Tibial artery (tissue), 4 donors: ENCODE measurements around the gene LPIN3.

Experiments used
- DNase-seq, 2 donors: peaks; one replicate each; pipeline ENCODE4 v3.0.0-alpha.2; 2019
- H3K27ac ChIP-seq, 2 donors: fragments of 200-600 bp; sonication (generic) in 1 of 2; 1 replicate in 1 of 2; 2 replicates in 1 of 2; pipeline ENCODE4 v1.5.1; 2018 to 2019; ENCODE audit warnings: mild to moderate bottlenecking in 1 of 2
- H3K27me3 ChIP-seq, 2 donors: fragments of 200-600 bp; sonication (generic) in 1 of 2; one replicate each; pipeline versions ENCODE4 v1.5.1 to v1.6.0; 2016 to 2019
- H3K36me3 ChIP-seq, 3 donors: fragments of 200-600 bp; sonication (generic) in 2 of 3; one replicate each; pipeline ENCODE4 v1.5.1; 2016 to 2019; ENCODE audit warnings: mild to moderate bottlenecking in 2 of 3
- H3K4me1 ChIP-seq, 4 donors: fragments of 200-600 bp; sonication (generic) in 2 of 4; 1 replicate in 3 of 4; 2 replicates in 1 of 4; pipeline ENCODE4 v1.5.1; 2016 to 2019
- H3K4me3 ChIP-seq, 2 donors: fragments of 200-600 bp; sonication (generic) in 1 of 2; 1 replicate in 1 of 2; 2 replicates in 1 of 2; pipeline ENCODE4 v1.5.1; 2018 to 2019; ENCODE audit warnings: mild to moderate bottlenecking in 2 of 2
- H3K9me3 ChIP-seq, 3 donors: fragments of 200-600 bp; sonication (generic) in 1 of 3; one replicate each; pipeline ENCODE4 v1.5.1; 2016 to 2019
- CTCF ChIP-seq, 2 experiments: fragments of 200-600 bp in 1 of 2; fragments of 450-650 bp in 1 of 2; IDR thresholded peaks; one replicate each; pipeline ENCODE4 v1.5.1; 2017 to 2019; ENCODE audit warnings: antibody characterized with exemption in 2 of 2, mild to moderate bottlenecking in 1 of 2, moderate library complexity in 1 of 2
- intact Hi-C: fragments of 100-400 bp; cut with DNase I; formaldehyde crosslinking; loops from one replicate; pipeline ENCODE4 v1.15.0; 2023; ENCODE audit warnings: low total_unique reads

Gene LPIN3

DNA sequence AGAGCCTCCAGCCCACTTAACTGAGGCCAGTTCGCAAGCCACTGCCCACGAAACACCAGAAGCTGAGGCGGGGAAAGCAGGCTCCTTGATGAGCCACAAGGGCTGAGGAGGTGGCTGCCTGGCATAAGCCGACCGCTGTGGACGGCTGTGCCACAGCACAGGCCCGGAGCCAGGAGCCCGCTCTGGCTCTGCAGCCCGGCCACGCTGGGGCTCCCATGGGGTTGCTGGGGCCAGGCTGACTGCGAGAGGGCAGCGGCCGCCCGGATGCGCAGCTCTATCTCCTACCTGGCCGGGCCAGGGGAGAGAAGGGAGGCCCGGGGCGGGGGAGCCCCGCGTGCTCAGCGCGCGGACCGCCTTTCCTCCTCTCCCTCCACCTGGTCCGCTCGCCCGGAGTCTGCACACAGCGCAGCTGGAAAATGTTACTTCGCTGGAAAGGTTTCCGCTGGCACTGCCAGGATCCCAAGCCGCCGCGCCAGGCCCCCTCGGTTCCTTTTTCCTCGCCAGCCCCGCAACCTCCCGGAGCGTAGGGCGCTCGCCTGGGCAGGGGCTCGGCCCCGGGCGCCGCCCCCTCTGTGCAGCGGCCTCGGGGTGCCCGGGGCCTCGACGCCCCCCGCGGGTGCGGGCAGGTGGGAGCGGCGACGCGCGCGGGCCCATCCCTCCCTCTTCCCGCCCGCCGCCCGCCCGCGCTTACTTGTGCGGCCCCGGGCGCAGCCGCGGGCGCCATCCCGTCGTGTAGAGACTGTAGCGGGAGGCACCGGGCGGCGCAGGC lies 25.3 kb downstream of the LPIN3 start:
- H3K27ac ChIP-seq, result no peak overlapping the region
- peaks cover 0 to under 1% (median 0%) of the 10 kb centered on the region in 3 donors for H3K9me3 ChIP-seq
- peak overlapping the region; percentile 23 to 44 for H3K4me3 ChIP-seq
- no peak for TF ChIP-seq CTCF (IDR thresholded peaks at IDR 0.05)
- H3K27me3 ChIP-seq, result peaks cover 0 to 66% of the 10 kb centered on the region in 2 donors
- peaks cover 0 to 19% (median 14%) of the 10 kb centered on the region in 4 donors for H3K4me1 ChIP-seq
- H3K36me3 ChIP-seq, result no peaks in the 10 kb centered on the region
- intact Hi-C loops, result no loop called here
- DNase-seq, result no peak

DNA sequence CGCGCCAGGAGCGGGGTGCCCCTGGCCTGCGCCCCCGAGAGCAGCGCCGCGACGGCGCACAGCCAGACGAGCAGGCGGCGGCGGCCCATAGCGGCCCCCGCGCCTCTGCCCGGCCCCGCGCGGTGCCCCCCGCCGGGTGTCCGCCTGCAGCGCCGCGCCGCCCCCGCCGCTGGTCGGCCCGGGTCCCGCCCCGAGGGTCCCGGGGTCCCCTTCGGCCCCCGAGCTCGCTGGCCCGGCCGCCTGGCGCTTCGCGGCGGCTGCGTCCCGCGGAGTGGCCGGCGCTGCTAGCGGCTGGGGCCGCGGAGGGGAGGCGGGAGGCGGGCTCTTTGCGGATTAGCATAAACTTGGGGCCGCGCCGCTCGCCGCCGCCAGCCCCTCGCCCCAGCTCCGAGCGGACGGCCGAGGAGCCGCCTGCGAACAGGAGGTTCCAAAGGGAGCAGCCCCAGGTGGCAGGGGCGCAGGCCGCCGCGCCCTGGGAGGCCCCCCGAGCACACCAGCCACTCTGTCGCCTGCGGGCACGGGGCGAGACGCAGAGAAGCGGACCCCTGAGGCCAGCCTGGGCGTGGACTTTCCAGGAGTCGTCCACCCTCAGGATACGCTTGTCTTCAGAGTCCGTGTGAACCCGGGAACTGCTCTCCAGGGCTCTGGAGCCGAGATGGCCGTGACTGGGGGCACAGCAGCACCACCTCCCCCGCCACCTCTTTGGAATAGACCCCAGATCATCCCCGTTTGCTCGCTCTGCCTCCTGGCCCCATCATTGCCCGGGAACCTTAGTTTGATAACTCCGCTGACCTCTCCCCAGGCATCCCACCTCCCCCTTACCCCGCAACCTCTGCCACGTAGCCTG lies 26.1 kb downstream of the LPIN3 start, which contains the start of gene EMILIN3:
Gene EMILIN3, minus strand, starts transcription at position 273 of the 847 bp plus-strand sequence. Its CDS starts 184 bp downstream, at position 89.
- DNase-seq, result no peak
- TF ChIP-seq CTCF (IDR thresholded peaks at IDR 0.05), result no peak

DNA sequence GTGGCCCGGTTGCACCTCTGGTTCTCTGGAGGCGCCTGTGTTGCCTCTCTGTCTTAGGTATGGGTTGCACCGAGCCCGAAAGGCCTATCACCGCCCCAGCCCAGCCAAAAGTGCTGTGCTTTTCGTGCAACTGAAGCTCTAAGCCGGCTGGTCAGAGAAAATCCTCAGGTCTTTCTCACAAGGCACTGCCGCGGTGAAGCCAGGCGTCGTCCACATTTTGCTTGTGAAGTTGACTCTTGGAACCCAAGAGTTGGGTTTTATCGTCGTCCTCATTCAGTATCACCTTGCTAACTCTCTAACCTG lies 26.7 kb downstream of the LPIN3 start:
- Histone ChIP-seq H3K27me3 (peaks cover 0 to 68% of the 10 kb centered on the region in 2 donors), H3K9me3 (peaks cover 0 to 4% (median 0%) of the 10 kb centered on the region in 3 donors), H3K4me3 (no peak overlapping the region), H3K27ac (no peak overlapping the region), H3K4me1 (peaks cover 0 to 19% (median 14%) of the 10 kb centered on the region in 4 donors), H3K36me3 (no peaks in the 10 kb centered on the region)
- DNase-seq, result no peak
- TF ChIP-seq CTCF (IDR thresholded peaks at IDR 0.05), result no peak
- intact Hi-C loops, result no loop called here

More for the DNA sequence above, 26.1 kb downstream of the LPIN3 start, which contains the start of gene EMILIN3:
- Histone ChIP-seq H3K36me3 (no peaks in the 10 kb centered on the region), H3K9me3 (peaks cover 0 to 4% (median 0%) of the 10 kb centered on the region in 3 donors), H3K27me3 (peaks cover 0 to 66% of the 10 kb centered on the region in 2 donors), H3K4me3 (peak within 1 kb of the TSS; percentile 23 to 44), H3K4me1 (peaks cover 0 to 19% (median 14%) of the 10 kb centered on the region in 4 donors), H3K27ac (no peak within 1 kb of the TSS)
- intact Hi-C loops, result no loop called here

- Histone ChIP-seq H3K9me3 (peaks cover 0 to 4% (median 0%) of the 10 kb centered on the region in 3 donors), H3K36me3 (no peaks in the 10 kb centered on the region), H3K27me3 (peaks cover 0 to 66% of the 10 kb centered on the region in 2 donors), H3K4me3 (no peak overlapping the region), H3K4me1 (peaks cover 0 to 19% (median 14%) of the 10 kb centered on the region in 4 donors), H3K27ac (no peak overlapping the region)
- TF ChIP-seq CTCF (IDR thresholded peaks at IDR 0.05), result no peak
- DNase-seq, result no peak
- intact Hi-C loops, result no loop called here
Measured at GRCh38 chr20:41367956-41368355, 27.3 kb downstream of the LPIN3 start.

GRCh38 chr20:41369673-41370072 lies 29.1 kb downstream of the LPIN3 start:
- no peak overlapping the region for H3K27ac ChIP-seq
- no peaks in the 10 kb centered on the region for H3K36me3 ChIP-seq
- peaks cover 0 to 53% of the 10 kb centered on the region in 2 donors for H3K27me3 ChIP-seq
- intact Hi-C loops, result no loop called here
- DNase-seq, result no peak
- peaks cover 0 to 19% (median 14%) of the 10 kb centered on the region in 4 donors for H3K4me1 ChIP-seq
- H3K9me3 ChIP-seq, result peaks cover 0 to 4% (median 0%) of the 10 kb centered on the region in 3 donors
- no peak overlapping the region for H3K4me3 ChIP-seq
- TF ChIP-seq CTCF (IDR thresholded peaks at IDR 0.05), result no peak
